Fibroblast of mammary gland (primary cell): ENCODE results near the gene RECK.

Experiments used
- DNase-seq: peaks from one replicate; pipeline ENCODE4 v3.0.0-alpha.2; 2010; ENCODE audit warnings: low read depth
- H3K4me3 ChIP-seq: 2 replicates; pipeline ENCODE4 v1.5.1; 2011; ENCODE audit warnings: low read depth, mild to moderate bottlenecking, low read length, moderate library complexity; ENCODE audit not compliant: control insufficient read depth
- CTCF ChIP-seq: conservative IDR thresholded peaks from 2 replicates; pipeline ENCODE4 v1.5.1; 2011; ENCODE audit warnings: low read depth, low read length, inconsistent platforms; ENCODE audit not compliant: control insufficient read depth, insufficient read depth

Gene RECK

GRCh38 chr9:35998333-35998732 is 38.4 kb upstream of the RECK start:
- TF ChIP-seq CTCF: no peak
- no peak for DNase-seq
- no peak overlapping the region for H3K4me3 ChIP-seq

GRCh38 chr9:36005891-36006290 is 30.8 kb upstream of the RECK start:
- DNase-seq: no peak
- no peak overlapping the region for H3K4me3 ChIP-seq
- TF ChIP-seq CTCF: no peak

GRCh38 chr9:36006549-36007315 is 30.0 kb upstream of the RECK start:
- no peak overlapping the region for H3K4me3 ChIP-seq
- DNase-seq: no peak
- TF ChIP-seq CTCF: no peak

GRCh38 chr9:36007316-36007708 is 29.4 kb upstream of the RECK start:
- no peak for TF ChIP-seq CTCF
- DNase-seq: no peak
- H3K4me3 ChIP-seq: no peak overlapping the region

- no peak for DNase-seq
- TF ChIP-seq CTCF: no peak
- no peak overlapping the region for H3K4me3 ChIP-seq
Measured at GRCh38 chr9:36007852-36008251, 28.9 kb upstream of the RECK start.

GRCh38 chr9:36008774-36009300 is 27.9 kb upstream of the RECK start:
- peak; percentile 100 for TF ChIP-seq CTCF
- no peak overlapping the region for H3K4me3 ChIP-seq
- peak; percentile 82 for DNase-seq

- H3K4me3 ChIP-seq: no peak overlapping the region
- no peak for DNase-seq
- no peak for TF ChIP-seq CTCF
Measured at GRCh38 chr9:36011379-36011778, 25.3 kb upstream of the RECK start.
